ENCODE data around the gene KIRREL3. TPM values are rescaled to one million over a fixed set of nuclear protein-coding genes. Genes with fewer than 3 reads are reported as not detected.
A peak's percentile ranks its signal among the peaks of the same experiment; 100 is the strongest.

KIRREL3 gene
- total and polyA plus RNA-seq, 4 donors, result 0.90 TPM; not detected in 3

DNA sequence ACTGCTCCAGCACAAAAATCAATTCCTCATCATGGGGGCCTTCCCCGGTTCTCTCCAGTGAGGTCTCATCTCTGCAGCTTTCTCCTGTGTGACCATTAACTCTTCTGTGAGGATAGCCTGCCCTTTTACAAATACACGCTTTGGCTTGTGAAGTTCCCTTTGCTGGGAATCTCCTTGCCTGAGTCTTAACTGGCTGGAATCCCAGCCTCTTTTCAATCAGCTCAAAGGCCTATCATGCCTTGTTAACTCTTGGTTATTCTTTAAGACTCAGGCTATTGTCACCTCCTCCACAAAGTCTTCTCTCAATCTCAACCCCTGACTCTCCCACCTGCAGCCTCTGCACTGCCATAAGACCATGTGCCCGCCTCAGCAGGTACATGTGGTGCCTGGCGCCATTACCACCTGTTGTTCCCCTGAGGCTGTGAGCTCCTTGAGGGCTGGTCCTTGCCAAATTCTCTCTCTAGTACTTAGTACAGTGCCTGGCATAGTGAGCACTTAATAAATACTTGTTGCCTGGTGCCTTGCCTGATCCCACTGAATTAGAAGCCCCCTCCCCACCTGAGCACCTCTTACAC, 516.9 kb downstream of the KIRREL3 start:
- Histone ChIP-seq H3K9me3 (ENCODE audit: control insufficient read depth, low read length) (no peaks in the 10 kb centered on the region), H3K27me3 (ENCODE audit: control insufficient read depth in 1 of 2, insufficient read depth in 2 of 2, low read length in 1 of 2) (no peaks in the 10 kb centered on the region), H3K4me3 (ENCODE audit: low read length in 2 of 2) (no peak overlapping the region), H3K4me1 (ENCODE audit: control insufficient read depth in 1 of 2, insufficient read depth in 2 of 2, low read length in 2 of 2) (no peaks in the 10 kb centered on the region), H3K27ac (ENCODE audit: low read depth in 1 of 2, low read length in 2 of 2) (no peak overlapping the region), H3K36me3 (ENCODE audit: control insufficient read depth in 1 of 2, insufficient read depth in 2 of 2, low read length in 1 of 2) (no peaks in the 10 kb centered on the region)
- DNase-seq (no peak), ATAC-seq (ENCODE audit: low FRiP score) (no peak)
- WGBS, 2 donors, result 81 to 92% methylated on average over 4 of the region's 4 CpGs
- intact Hi-C loops (cut with DNase I), result no loop called here

DNA sequence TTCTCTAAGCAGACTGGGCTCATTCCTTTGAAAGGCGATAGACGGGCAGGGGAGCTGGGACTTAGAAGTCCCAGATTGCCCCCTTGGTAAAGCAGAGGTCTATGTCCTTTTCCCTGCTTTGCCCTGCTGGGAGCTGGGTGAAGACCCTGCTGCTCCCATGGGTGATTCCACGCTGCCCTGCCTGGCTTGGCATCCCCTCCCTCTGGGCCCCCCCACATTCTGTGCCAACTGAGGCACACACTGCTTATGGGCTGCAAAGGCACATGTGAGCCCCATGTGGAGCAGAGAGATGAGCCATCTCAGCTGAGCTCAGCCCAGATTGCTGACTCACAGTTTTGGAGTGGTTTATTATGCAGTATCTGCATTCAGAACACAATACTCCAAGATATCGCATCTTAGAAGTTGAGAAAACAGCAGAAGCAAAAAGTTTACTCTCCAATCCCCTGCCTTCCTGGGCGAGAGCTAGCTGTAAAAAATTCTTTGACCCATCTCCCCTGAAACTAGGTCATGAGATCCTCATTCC, 517.9 kb downstream of the KIRREL3 start:
- Histone ChIP-seq H3K4me3 (ENCODE audit: low read length in 2 of 2) (no peak overlapping the region), H3K36me3 (ENCODE audit: control insufficient read depth in 1 of 2, insufficient read depth in 2 of 2, low read length in 1 of 2) (no peaks in the 10 kb centered on the region), H3K27me3 (ENCODE audit: control insufficient read depth in 1 of 2, insufficient read depth in 2 of 2, low read length in 1 of 2) (no peaks in the 10 kb centered on the region), H3K4me1 (ENCODE audit: control insufficient read depth in 1 of 2, insufficient read depth in 2 of 2, low read length in 2 of 2) (no peaks in the 10 kb centered on the region), H3K27ac (ENCODE audit: low read depth in 1 of 2, low read length in 2 of 2) (no peak overlapping the region), H3K9me3 (ENCODE audit: control insufficient read depth, low read length) (no peaks in the 10 kb centered on the region)
- DNase-seq, result peak in 1 of 2 donors; percentile 74
- intact Hi-C loops (cut with DNase I), result no loop called here
- WGBS, 2 donors, result 86 to 94% methylated on average over 5 of the region's 5 CpGs
- ATAC-seq (ENCODE audit: low FRiP score), result no peak

DNA sequence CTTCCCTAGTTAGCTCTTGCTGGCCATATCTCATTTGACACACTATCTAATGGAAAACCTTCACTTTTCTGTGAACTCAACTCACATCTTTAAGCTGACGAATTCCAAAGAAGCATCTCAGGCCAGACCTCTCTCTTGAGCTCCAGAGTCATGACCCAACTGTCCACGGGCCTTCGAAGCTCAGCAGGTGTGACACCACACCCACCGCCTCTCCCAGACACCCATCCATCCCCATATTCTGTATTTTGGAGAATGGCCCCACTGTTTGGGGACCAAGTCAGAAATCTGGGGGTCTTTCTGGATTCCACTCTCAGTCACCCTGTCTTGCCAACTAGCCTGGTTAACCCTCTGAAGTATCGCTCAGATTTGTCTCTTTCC, 519.3 kb downstream of the KIRREL3 start:
- intact Hi-C loops (cut with DNase I), result loop anchor here (2.0 kb wide), 2 partner anchors 40 to 170 kb away; no protein-coding TSS in a partner anchor
- no peak for ATAC-seq (ENCODE audit: low FRiP score)
- no peaks in the 10 kb centered on the region for H3K9me3 ChIP-seq (ENCODE audit: control insufficient read depth, low read length)
- no peaks in the 10 kb centered on the region for H3K27me3 ChIP-seq (ENCODE audit: control insufficient read depth in 1 of 2, insufficient read depth in 2 of 2, low read length in 1 of 2)
- peak in 1 of 2 donors; percentile 27 for DNase-seq
- H3K27ac ChIP-seq (ENCODE audit: low read depth in 1 of 2, low read length in 2 of 2), result no peak overlapping the region
- 82 to 89% methylated on average over 5 of the region's 5 CpGs for WGBS, 2 donors
- H3K4me3 ChIP-seq (ENCODE audit: low read length in 2 of 2), result no peak overlapping the region
- no peaks in the 10 kb centered on the region for H3K36me3 ChIP-seq (ENCODE audit: control insufficient read depth in 1 of 2, insufficient read depth in 2 of 2, low read length in 1 of 2)
- no peaks in the 10 kb centered on the region for H3K4me1 ChIP-seq (ENCODE audit: control insufficient read depth in 1 of 2, insufficient read depth in 2 of 2, low read length in 2 of 2)

DNA sequence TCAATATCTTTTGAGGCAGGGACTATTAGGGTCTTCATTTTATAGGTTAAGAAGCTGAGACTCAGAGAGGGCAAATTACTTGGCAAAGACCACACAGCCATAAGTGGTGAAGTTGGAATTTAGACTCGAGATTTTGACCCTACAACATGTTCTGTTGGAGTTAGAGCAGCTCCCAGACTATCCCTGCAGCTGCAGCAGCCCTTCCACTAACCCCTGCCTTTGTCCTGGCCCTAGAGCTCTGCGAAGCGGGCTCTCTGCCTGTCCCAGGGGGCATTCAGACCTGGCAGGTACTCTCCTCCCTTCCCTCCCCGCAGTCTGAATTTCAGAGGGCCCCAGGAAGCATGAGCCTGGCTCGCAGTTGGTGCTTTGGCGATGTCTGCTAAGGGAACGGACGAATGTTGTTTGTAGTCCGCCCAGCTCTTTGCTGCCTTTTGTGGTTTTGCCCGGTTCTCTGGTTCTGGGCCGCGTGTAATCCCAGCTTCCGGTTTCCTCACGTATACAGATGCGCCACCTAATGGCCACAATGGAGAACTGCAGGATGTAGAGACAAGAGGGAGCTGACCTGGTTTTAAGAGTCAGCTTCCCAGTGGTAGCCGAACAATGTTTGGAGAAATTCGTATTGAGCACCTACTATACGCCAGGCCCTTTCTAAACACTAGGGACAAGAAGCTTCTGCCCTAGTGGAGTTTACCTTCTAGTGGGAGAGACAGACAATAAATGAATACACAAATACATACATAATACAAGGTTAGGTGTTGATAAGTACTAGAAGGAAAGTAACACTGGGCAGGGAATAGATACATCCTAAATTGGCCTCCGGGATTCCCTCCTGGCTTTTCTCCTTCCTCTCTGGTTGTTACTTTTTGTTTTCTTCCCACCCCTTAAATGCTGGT, 519.9 kb downstream of the KIRREL3 start:
- DNase-seq (peak; percentile 87), ATAC-seq (ENCODE audit: low FRiP score) (peak; percentile 94)
- Histone ChIP-seq H3K4me1 (ENCODE audit: control insufficient read depth in 1 of 2, insufficient read depth in 2 of 2, low read length in 2 of 2) (no peaks in the 10 kb centered on the region), H3K27me3 (ENCODE audit: control insufficient read depth in 1 of 2, insufficient read depth in 2 of 2, low read length in 1 of 2) (no peaks in the 10 kb centered on the region), H3K27ac (ENCODE audit: low read depth in 1 of 2, low read length in 2 of 2) (peak overlapping the region in 1 of 2 donors; percentile 82), H3K36me3 (ENCODE audit: control insufficient read depth in 1 of 2, insufficient read depth in 2 of 2, low read length in 1 of 2) (no peaks in the 10 kb centered on the region), H3K9me3 (ENCODE audit: control insufficient read depth, low read length) (no peaks in the 10 kb centered on the region), H3K4me3 (ENCODE audit: low read length in 2 of 2) (no peak overlapping the region)
- intact Hi-C loops (cut with DNase I), result loop anchor here (1.0 to 2.0 kb wide), 3 partner anchors 40 to 170 kb away; no protein-coding TSS in a partner anchor
- 3% methylated on average over 19 of the region's 19 CpGs for WGBS, 2 donors

DNA sequence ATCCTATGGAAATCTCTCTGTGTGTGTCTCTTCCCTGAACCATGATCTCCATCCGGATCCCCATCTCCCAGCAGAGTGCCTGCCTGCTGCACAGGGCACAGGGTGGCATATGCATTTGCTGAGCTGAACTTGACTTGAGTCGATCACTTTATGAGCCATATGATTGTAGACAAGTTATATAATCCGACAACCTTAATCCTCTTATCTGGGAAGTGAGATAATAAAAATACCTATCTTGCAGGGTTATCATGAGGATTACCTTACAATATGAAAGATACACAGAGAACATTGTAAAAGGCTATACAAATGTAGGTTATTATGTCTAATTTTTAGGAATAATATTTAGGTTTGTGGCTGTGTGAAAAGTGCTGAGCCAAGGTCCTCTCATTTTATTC, 520.6 kb downstream of the KIRREL3 start:
- ATAC-seq (ENCODE audit: low FRiP score) (no peak), DNase-seq (no peak)
- Histone ChIP-seq H3K4me1 (ENCODE audit: control insufficient read depth in 1 of 2, insufficient read depth in 2 of 2, low read length in 2 of 2) (no peaks in the 10 kb centered on the region), H3K27me3 (ENCODE audit: control insufficient read depth in 1 of 2, insufficient read depth in 2 of 2, low read length in 1 of 2) (no peaks in the 10 kb centered on the region), H3K36me3 (ENCODE audit: control insufficient read depth in 1 of 2, insufficient read depth in 2 of 2, low read length in 1 of 2) (no peaks in the 10 kb centered on the region), H3K9me3 (ENCODE audit: control insufficient read depth, low read length) (no peaks in the 10 kb centered on the region), H3K4me3 (ENCODE audit: low read length in 2 of 2) (no peak overlapping the region), H3K27ac (ENCODE audit: low read depth in 1 of 2, low read length in 2 of 2) (no peak overlapping the region)
- 90 to 93% methylated on average over 3 of the region's 3 CpGs for WGBS, 2 donors
- intact Hi-C loops (cut with DNase I), result loop anchor here (1.0 to 2.0 kb wide), 3 partner anchors 39 to 170 kb away; no protein-coding TSS in a partner anchor

DNA sequence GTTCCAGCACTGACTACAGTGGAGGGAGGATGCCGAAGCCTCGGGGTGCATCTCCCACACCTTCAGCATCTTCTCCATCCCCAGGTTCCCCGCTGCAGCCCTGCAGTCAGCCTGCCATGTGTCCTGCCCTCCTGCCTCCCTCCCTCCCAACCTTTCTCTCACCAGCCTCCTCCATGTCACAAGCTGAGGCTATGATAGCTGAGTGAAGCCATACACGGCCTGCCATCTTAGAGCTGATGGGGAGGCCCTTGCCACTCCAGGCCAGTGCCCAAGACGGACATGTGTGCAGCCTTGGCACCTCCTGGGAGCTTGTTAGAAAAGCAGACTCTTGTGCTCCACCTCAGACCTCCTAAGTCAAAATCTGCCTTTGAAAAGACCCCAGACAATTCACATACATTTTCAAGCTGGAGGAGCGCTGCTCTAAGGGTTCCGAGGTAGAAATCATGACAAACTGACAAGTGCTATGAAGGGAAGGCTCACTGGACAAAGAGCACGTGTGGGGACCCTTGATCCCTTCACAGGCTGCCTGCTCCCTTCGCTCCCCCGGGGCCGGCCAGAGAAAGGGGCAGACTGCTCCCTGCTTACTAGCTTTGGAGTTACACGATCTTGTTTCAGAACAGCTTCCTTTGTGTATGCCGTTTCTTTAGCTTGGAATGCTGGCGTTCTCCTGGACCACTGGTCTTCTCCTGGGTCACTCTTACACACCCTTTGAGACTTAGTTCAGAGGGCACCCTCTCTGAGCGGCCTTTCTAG, 521.2 kb downstream of the KIRREL3 start:
- no peak for ATAC-seq (ENCODE audit: low FRiP score)
- intact Hi-C loops (cut with DNase I), result no loop called here
- Histone ChIP-seq H3K27ac (ENCODE audit: low read depth in 1 of 2, low read length in 2 of 2) (no peak overlapping the region), H3K4me1 (ENCODE audit: control insufficient read depth in 1 of 2, insufficient read depth in 2 of 2, low read length in 2 of 2) (no peaks in the 10 kb centered on the region), H3K27me3 (ENCODE audit: control insufficient read depth in 1 of 2, insufficient read depth in 2 of 2, low read length in 1 of 2) (no peaks in the 10 kb centered on the region), H3K9me3 (ENCODE audit: control insufficient read depth, low read length) (no peaks in the 10 kb centered on the region), H3K4me3 (ENCODE audit: low read length in 2 of 2) (no peak overlapping the region), H3K36me3 (ENCODE audit: control insufficient read depth in 1 of 2, insufficient read depth in 2 of 2, low read length in 1 of 2) (no peaks in the 10 kb centered on the region)
- DNase-seq, result peak; percentile 23 to 64
- WGBS, 2 donors, result 90% methylated on average over 15 of the region's 15 CpGs

DNA sequence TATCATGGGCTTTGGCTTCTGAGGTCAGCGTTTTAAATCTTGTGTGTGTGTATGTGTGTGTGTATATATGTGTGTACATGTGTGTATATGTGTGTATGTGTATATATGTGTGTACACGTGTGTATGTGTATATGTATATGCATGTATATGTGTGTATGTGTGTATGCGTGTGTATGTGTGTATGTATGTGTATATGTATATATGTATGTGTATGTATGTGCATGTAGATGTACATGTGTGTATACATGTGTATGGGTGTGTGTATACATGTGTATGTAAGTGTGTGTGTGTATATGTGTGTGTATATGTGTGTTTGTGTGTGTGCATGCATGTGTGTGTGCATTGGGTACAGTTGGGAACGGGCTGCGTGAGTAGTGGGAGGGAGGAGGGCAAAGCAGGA, 522.1 kb downstream of the KIRREL3 start:
- Histone ChIP-seq H3K9me3 (ENCODE audit: control insufficient read depth, low read length) (no peaks in the 10 kb centered on the region), H3K27me3 (ENCODE audit: control insufficient read depth in 1 of 2, insufficient read depth in 2 of 2, low read length in 1 of 2) (no peaks in the 10 kb centered on the region), H3K27ac (ENCODE audit: low read depth in 1 of 2, low read length in 2 of 2) (no peak overlapping the region), H3K4me1 (ENCODE audit: control insufficient read depth in 1 of 2, insufficient read depth in 2 of 2, low read length in 2 of 2) (no peaks in the 10 kb centered on the region), H3K36me3 (ENCODE audit: control insufficient read depth in 1 of 2, insufficient read depth in 2 of 2, low read length in 1 of 2) (no peaks in the 10 kb centered on the region), H3K4me3 (ENCODE audit: low read length in 2 of 2) (no peak overlapping the region)
- intact Hi-C loops (cut with DNase I), result no loop called here
- no peak for ATAC-seq (ENCODE audit: low FRiP score)
- whole genome bisulfite sequencing, 2 donors, result 80 to 87% methylated on average over 5 of the region's 5 CpGs
- no peak for DNase-seq

DNA sequence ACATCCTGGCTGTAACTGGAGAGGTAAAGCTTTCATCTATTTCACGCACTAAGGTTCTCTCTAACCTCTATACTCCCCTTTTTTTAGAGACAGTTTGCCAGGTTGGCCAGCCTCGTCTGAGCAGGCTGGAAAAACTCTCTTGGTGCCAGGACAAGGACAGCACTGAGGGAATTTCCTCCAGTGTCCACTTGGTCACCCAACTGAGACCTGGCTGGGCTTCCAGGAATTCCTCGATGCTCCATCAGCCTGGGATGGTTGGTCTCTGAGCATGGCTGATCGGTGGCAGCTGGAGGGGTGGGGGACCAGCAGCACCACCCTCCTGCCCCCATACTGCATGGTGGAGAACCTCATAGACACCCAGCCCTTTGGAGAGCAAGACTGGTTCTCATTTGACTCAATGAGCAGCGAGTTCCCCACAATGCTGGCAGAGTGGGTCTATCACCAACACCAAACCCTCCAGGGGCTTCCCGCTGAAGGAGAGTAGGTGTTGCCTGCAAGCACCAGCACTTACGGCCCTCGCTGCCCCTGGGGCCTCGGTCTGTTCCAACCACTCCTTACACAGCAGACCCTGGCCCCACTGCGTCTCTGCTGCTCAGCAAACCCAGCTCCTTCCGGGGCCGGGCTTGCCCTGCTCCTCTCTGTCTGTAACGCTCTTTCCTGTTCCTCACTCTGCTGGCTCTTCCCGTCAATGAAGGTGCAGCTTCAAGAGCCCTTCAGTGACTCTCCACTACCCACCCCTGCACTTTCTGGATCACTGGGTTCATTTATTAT, 522.9 kb downstream of the KIRREL3 start:
- ATAC-seq (ENCODE audit: low FRiP score), result no peak
- Histone ChIP-seq H3K4me1 (ENCODE audit: control insufficient read depth in 1 of 2, insufficient read depth in 2 of 2, low read length in 2 of 2) (no peaks in the 10 kb centered on the region), H3K36me3 (ENCODE audit: control insufficient read depth in 1 of 2, insufficient read depth in 2 of 2, low read length in 1 of 2) (no peaks in the 10 kb centered on the region), H3K9me3 (ENCODE audit: control insufficient read depth, low read length) (no peaks in the 10 kb centered on the region), H3K27ac (ENCODE audit: low read depth in 1 of 2, low read length in 2 of 2) (no peak overlapping the region), H3K4me3 (ENCODE audit: low read length in 2 of 2) (no peak overlapping the region), H3K27me3 (ENCODE audit: control insufficient read depth in 1 of 2, insufficient read depth in 2 of 2, low read length in 1 of 2) (no peaks in the 10 kb centered on the region)
- DNase-seq, result no peak
- intact Hi-C loops (cut with DNase I), result no loop called here
- 72 to 75% methylated on average over 14 of the region's 14 CpGs for WGBS, 2 donors
